GM18507 (cell line): ENCODE results near the gene OR5D18.
"Not testable (repeated sequence)": the region's sequence is repeated elsewhere in the genome, so short reads cannot be mapped to it uniquely, and the experiment has no call there.

ENCODE experiments used
- DNase-seq: peaks from one replicate; pipeline ENCODE4 v3.0.0; 2011; ENCODE audit warnings: low read depth; ENCODE audit not compliant: insufficient read length; ENCODE audit errors: extremely low spot score
- FAIRE-seq: peaks from 2 replicates; lab custom pipeline; 2011; peaks lifted over from hg19 to GRCh38; lab: Jason Lieb, UNC

The OR5D18 gene

GRCh38 chr11:55819330-55819729 lies at the start of gene OR5D18:
OR5D18 (plus strand) TSS chr11:55819630; CDS start chr11:55819630, 0 bp downstream.
- no peak for DNase-seq
- no peak for FAIRE-seq

DNA sequence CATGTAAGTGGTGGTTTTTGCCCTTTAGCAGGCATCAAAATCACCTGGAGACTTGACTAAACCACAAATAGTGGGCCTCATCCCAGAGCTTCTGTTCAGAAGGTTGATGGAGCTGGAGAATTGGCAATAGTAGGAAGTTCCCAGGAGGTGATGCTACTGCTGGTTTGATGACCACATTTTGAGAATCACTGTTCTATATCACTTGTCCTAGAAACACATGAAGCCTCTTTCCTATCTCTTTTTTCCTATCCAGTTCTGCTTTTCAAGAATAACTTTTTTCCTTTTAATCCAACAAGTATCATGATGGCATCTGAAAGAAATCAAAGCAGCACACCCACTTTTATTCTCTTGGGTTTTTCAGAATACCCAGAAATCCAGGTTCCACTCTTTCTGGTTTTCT lies 46.3 kb upstream of the OR5D18 start, which contains the start of gene OR5D13:
OR5D13 (plus strand) TSS at position 301 of the 400 bp plus-strand sequence; CDS start at position 301, 0 bp downstream.
- FAIRE-seq, result no peak
- DNase-seq, result no peak

- FAIRE-seq (no peak), DNase-seq (no peak)
These were observed 27.8 kb upstream of the OR5D18 start for GRCh38 chr11:55791606-55792005.

- FAIRE-seq, result no peak
These were observed 26.1 kb upstream of the OR5D18 start for GRCh38 chr11:55793321-55793720.

GRCh38 chr11:55795256-55795655 lies 24.2 kb upstream of the OR5D18 start, which contains the start of gene OR5D14:
OR5D14 (plus strand) TSS chr11:55795556; CDS start chr11:55795556, 0 bp downstream.
- DNase-seq (no peak), FAIRE-seq (no peak)

More at GRCh38 chr11:55793321-55793720, 26.1 kb upstream of the OR5D18 start:
- no peak for DNase-seq

DNA sequence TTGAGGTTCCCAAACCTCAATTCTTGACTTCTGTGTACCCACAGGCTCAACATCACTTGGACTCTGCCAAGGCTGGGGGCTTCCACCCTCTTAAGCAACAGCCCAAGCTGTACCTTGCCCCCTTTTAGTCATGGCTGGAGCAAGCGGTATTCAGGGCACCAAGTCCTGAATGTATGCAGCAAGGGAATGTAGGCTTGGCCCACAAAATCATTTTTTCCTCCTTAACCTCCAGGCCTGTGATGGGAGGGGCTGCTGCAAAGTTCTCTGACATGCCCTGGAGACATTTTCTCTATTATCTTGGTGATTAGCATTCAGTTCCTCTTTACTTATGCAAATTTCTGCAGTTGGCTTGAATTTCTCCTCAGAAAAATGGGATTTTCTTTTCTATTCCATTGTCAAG lies 13.2 kb upstream of the OR5D18 start:
- FAIRE-seq (no peak), DNase-seq (no peak)

- FAIRE-seq (no peak), DNase-seq (no peak)
These were observed 8.4 kb upstream of the OR5D18 start, which contains the start of gene OR5L1 for GRCh38 chr11:55811067-55811466. OR5L1 (plus strand) TSS chr11:55811367; CDS start chr11:55811467, 100 bp downstream.

- DNase-seq (no peak), FAIRE-seq (no peak)
These were observed 7.5 kb downstream of the OR5D18 start, which contains the start of gene OR5L2 for GRCh38 chr11:55826919-55827318. OR5L2 (plus strand) TSS chr11:55827219; CDS start chr11:55827219, 0 bp downstream.

DNA sequence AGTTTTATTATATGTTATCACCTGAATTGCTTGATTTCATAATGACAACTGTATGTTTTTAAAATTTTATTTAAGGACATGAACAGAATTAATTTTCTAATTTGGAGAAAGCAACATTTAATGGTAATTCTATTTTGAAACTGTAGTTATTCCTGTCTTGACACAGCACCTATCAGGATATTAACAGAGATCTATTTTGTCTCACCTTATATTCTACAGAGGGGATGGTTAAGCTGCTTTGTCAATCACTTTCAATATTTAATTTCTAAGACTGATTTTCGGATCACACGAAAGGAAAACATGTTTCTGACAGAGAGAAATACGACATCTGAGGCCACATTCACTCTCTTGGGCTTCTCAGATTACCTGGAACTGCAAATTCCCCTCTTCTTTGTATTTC lies 19.0 kb downstream of the OR5D18 start, which contains the start of gene OR5D16:
OR5D16 (plus strand) TSS at position 301 of the 400 bp plus-strand sequence; CDS start at position 301, 0 bp downstream.
- FAIRE-seq, result no peak

DNA sequence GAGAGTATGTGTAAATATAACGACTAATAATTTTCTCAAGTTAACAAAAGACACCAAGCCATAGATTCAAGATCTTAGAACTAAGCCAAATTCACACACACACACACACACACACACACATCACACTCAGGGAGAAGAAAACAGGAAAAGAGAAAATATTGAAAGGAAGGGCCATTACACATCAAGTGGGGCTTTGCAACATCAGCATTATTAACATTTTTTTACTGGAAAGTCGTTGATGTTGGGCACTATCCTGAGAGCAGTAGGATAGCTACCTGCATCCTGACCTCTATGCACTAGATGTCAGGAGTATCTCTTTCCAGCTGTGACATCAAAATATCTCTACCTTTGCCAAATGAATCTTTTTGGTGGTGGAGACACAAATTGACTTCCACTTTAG lies 28.0 kb downstream of the OR5D18 start:
- DNase-seq, result no peak
- FAIRE-seq, result no peak

More for the DNA sequence above, 19.0 kb downstream of the OR5D18 start, which contains the start of gene OR5D16:
- DNase-seq, result no peak

- FAIRE-seq (no peak), DNase-seq (no peak)
These were observed 29.6 kb downstream of the OR5D18 start for GRCh38 chr11:55849037-55849436.

GRCh38 chr11:55852141-55852540 lies 32.7 kb downstream of the OR5D18 start:
- no peak for FAIRE-seq
- no peak for DNase-seq

- FAIRE-seq, result no peak
- DNase-seq, result no peak
These were observed 35.3 kb downstream of the OR5D18 start for GRCh38 chr11:55854704-55855103.

GRCh38 chr11:55867354-55867753 lies 47.9 kb downstream of the OR5D18 start:
- not testable (repeated sequence) for DNase-seq, FAIRE-seq
